Heart left ventricle (tissue), 13 donors: ENCODE measurements around the gene BID.

Source experiments
- POLR2A ChIP-seq, 2 donors: fragments of 450-650 bp; IDR thresholded peaks; one replicate each; pipeline ENCODE4 v1.6.1; 2017; ENCODE audit warnings: antibody characterized with exemption in 2 of 2, mild to moderate bottlenecking in 2 of 2, moderate library complexity in 2 of 2
- TF ChIP-seq, protein P1 (sequence below), 12 donors: fragments of 200-600 bp; sonication (generic) in 4 of 12; IDR thresholded peaks; one replicate each; pipeline versions ENCODE4 v1.5.0 to v1.8.0; 2018 to 2022; ENCODE audit warnings: antibody characterized with exemption in 12 of 12, mild to moderate bottlenecking in 5 of 12
- donor health status: ischemic (EF 13 %, LVEDD 7.1; RV severe dilation, severe dysfunction).
- donor health status: DM: no; HTN: yes; CAD: no.
- donor health status: DM: no; HTN: no; CAD: no.
- donor health status: ischemic (EF 25% LVEDD 6.9; RV normal size, moderate dysfunction).
- donor health status: ischemic (EF 25% LVEDD 5.7; RV mildly dilated, moderate dysfunction).
- donor health status: ischemic (EF 35%, LVEDD 5.7; RV mildly dilated, moderate dysfunction).
- donor health status: nonischemic (EF 11% LVEDD 7.7; RV severe dilation, severe dysfunction).
- donor health status: DM: yes; HTN: yes; CAD: no.
- donor health status: PGD.
- donor health status: ischemic (EF 29% LVEDD 5.4; RV normal size, mild dysfunction).
- donor health status: nonischemic (EF 23%, LVEDD 6.1; RV moderate dilation, normal function).

DNA sequence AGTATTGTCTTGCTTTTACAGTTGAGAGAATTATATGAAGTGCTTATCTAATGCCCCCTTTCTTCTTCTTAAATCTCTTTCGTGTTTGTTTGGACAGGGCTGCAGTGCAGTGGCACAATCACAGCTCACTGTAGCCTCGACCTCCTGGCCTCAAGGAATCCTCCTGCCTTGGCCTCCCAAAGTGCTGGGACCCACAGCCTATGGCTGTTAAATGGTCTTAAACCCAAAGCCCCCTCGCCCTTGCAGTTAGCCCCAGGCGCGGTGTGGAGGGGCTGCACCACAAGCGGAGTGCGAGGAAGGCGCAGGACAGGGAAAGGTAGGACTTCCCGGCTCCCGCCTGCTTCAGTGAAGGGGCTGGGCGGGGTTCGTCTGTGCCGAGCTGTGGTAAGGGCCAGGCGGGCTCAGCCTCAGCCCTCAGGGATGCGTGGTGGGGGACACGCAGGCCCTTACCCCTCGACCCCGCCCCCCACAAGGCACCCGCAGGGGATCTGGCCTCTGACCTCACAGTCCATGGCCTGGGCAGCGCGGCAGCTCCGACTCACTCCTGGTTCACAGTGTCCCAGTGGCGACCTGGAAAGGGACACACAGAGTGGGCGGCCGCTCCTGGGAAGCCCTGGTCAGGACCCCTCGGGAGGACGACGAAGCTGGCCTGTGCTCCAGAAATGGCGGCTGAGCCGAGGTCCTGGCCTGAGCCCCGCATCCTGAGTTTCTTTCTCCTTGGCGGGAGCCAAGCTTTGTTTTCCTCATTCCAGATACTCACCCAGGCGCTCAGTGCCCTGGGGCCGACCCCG is 24.5 kb downstream of the BID start:
- TF ChIP-seq, protein P1, sequence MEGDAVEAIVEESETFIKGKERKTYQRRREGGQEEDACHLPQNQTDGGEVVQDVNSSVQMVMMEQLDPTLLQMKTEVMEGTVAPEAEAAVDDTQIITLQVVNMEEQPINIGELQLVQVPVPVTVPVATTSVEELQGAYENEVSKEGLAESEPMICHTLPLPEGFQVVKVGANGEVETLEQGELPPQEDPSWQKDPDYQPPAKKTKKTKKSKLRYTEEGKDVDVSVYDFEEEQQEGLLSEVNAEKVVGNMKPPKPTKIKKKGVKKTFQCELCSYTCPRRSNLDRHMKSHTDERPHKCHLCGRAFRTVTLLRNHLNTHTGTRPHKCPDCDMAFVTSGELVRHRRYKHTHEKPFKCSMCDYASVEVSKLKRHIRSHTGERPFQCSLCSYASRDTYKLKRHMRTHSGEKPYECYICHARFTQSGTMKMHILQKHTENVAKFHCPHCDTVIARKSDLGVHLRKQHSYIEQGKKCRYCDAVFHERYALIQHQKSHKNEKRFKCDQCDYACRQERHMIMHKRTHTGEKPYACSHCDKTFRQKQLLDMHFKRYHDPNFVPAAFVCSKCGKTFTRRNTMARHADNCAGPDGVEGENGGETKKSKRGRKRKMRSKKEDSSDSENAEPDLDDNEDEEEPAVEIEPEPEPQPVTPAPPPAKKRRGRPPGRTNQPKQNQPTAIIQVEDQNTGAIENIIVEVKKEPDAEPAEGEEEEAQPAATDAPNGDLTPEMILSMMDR (IDR thresholded peaks at IDR 0.05) = no peak
- no peak for TF ChIP-seq POLR2A (IDR thresholded peaks at IDR 0.05)
